Liver (tissue), 9 donors: Measurements from ENCODE around the gene NHERF1. TPM values are rescaled to one million over a fixed set of nuclear protein-coding genes. Genes with fewer than 3 reads are reported as not detected.

Source experiments
- DNase-seq: peaks from one replicate; pipeline ENCODE4 v3.0.0-alpha.2; 2017; ENCODE audit warnings: low spot score
- H3K27ac ChIP-seq, 2 donors: one replicate each; pipeline ENCODE4 v1.7.0; 2013; ENCODE audit warnings: inconsistent platforms in 2 of 2, low read length in 2 of 2, control low read depth in 1 of 2, low read depth in 1 of 2, mild to moderate bottlenecking in 1 of 2
- H3K27me3 ChIP-seq, 4 donors: one replicate each; pipeline versions ENCODE4 v1.6.1 to v1.7.0; 2013; ENCODE audit warnings: low read length in 3 of 4, inconsistent platforms in 1 of 4, mild to moderate bottlenecking in 1 of 4, moderate library complexity in 1 of 4; ENCODE audit not compliant: control insufficient read depth in 4 of 4, insufficient read depth in 4 of 4
- H3K36me3 ChIP-seq, 4 donors: one replicate each; pipeline versions ENCODE4 v1.6.1 to v1.7.0; 2013; ENCODE audit warnings: low read length in 3 of 4, mild to moderate bottlenecking in 3 of 4, low read depth in 1 of 4, moderate library complexity in 1 of 4; ENCODE audit not compliant: control insufficient read depth in 4 of 4, insufficient read depth in 3 of 4
- H3K4me1 ChIP-seq, 4 donors: one replicate each; pipeline versions ENCODE4 v1.6.1 to v1.7.0; 2013; ENCODE audit warnings: low read length in 3 of 4, mild to moderate bottlenecking in 3 of 4, moderate library complexity in 1 of 4; ENCODE audit not compliant: control insufficient read depth in 4 of 4, insufficient read depth in 4 of 4
- H3K4me3 ChIP-seq, 3 donors: one replicate each; pipeline versions ENCODE4 v1.6.1 to v1.7.0; 2013; ENCODE audit warnings: low read length in 3 of 3, control low read depth in 1 of 3, low read depth in 1 of 3, mild to moderate bottlenecking in 1 of 3
- H3K9ac ChIP-seq, 2 donors: one replicate each; pipeline ENCODE4 v1.7.0; 2013; ENCODE audit warnings: low read length in 2 of 2, mild to moderate bottlenecking in 2 of 2, moderate library complexity in 2 of 2, control low read depth in 1 of 2, low read depth in 1 of 2
- H3K9me3 ChIP-seq, 4 donors: one replicate each; pipeline versions ENCODE4 v1.6.1 to v1.7.0; 2013; ENCODE audit warnings: low read length in 3 of 4; ENCODE audit not compliant: control insufficient read depth in 4 of 4
- EGR1 ChIP-seq, 2 donors: IDR thresholded peaks; 2 replicates each; pipeline ENCODE4 v1.6.1; 2016 to 2018; ENCODE audit warnings: antibody characterized with exemption in 2 of 2, low read depth in 2 of 2
- FOXA1 ChIP-seq: IDR thresholded peaks from 2 replicates; pipeline ENCODE4 v1.6.1; 2016; ENCODE audit warnings: antibody characterized with exemption
- FOXA2 ChIP-seq: IDR thresholded peaks from 2 replicates; pipeline ENCODE4 v1.6.1; 2016; ENCODE audit warnings: antibody characterized with exemption
- GABPA ChIP-seq, 2 donors: IDR thresholded peaks in 1 of 2; conservative IDR thresholded peaks in 1 of 2; 2 replicates each; pipeline ENCODE4 v1.6.1; 2016; ENCODE audit warnings: antibody characterized with exemption in 2 of 2, mild to moderate bottlenecking in 1 of 2, moderate library complexity in 1 of 2
- HNF4A ChIP-seq, 2 donors: conservative IDR thresholded peaks; 2 replicates each; pipeline ENCODE4 v1.6.1; 2016; ENCODE audit warnings: antibody characterized with exemption in 2 of 2, mild to moderate bottlenecking in 2 of 2
- HNF4G ChIP-seq: IDR thresholded peaks from 2 replicates; pipeline ENCODE4 v1.6.1; 2016; ENCODE audit warnings: antibody characterized with exemption
- JUND ChIP-seq, 2 donors: IDR thresholded peaks; 2 replicates each; pipeline ENCODE4 v1.6.1; 2016; ENCODE audit warnings: antibody characterized with exemption in 2 of 2
- NR2F2 ChIP-seq: IDR thresholded peaks from 2 replicates; pipeline ENCODE4 v1.6.1; 2016; ENCODE audit warnings: antibody characterized with exemption
- RAD21 ChIP-seq, 2 donors: IDR thresholded peaks; 2 replicates each; pipeline ENCODE4 v1.6.1; 2016; ENCODE audit warnings: antibody characterized with exemption in 2 of 2, mild to moderate bottlenecking in 2 of 2
- RXRA ChIP-seq, 2 donors: IDR thresholded peaks; 2 replicates each; pipeline ENCODE4 v1.6.1; 2017 to 2018; ENCODE audit warnings: antibody characterized with exemption in 2 of 2, mild to moderate bottlenecking in 1 of 2
- SP1 ChIP-seq: IDR thresholded peaks from 2 replicates; pipeline ENCODE4 v1.6.1; 2018; ENCODE audit warnings: antibody characterized with exemption, mild to moderate bottlenecking
- TAF1 ChIP-seq: conservative IDR thresholded peaks from 2 replicates; pipeline ENCODE4 v1.6.1; 2016; ENCODE audit warnings: antibody characterized with exemption, mild to moderate bottlenecking
- YY1 ChIP-seq: IDR thresholded peaks from 2 replicates; pipeline ENCODE4 v1.6.1; 2016; ENCODE audit warnings: antibody characterized with exemption, mild to moderate bottlenecking
- WGBS: extraction: QIAGEN DNeasy Blood & Tissue Kit; methylation state at CpG from one replicate; pipeline ENCODE4 v1.1.7; 2013; 5-methylcytosine and 5-hydroxymethylcytosine counted together
- polyA plus RNA-seq, 2 donors: library from polyadenylated mRNA; stranded (reverse) in 1 of 2; unstranded in 1 of 2; fragments of 200-250 nt in 1 of 2; fragments of >200 nt in 1 of 2; fragmentation: Nextera tagmentation in 1 of 2; extraction: Ambion mirVana in 1 of 2; gene quantifications; one replicate each; pipeline versions ENCODE4 v1.2.1 to v1.2.3, GENCODE V29; 2013 to 2015
- total RNA-seq, 2 donors: library from RNA; depleted of rRNA; stranded (reverse); fragments of >200 nt; gene quantifications; one replicate each; pipeline ENCODE4 v1.2.3, GENCODE V29; 2014
- TF ChIP-seq, protein P1 (sequence below): IDR thresholded peaks from 2 replicates; pipeline ENCODE4 v1.6.1; 2016; ENCODE audit warnings: antibody characterized with exemption
- TF ChIP-seq, protein P2 (sequence below): fragments of 150-350 bp; IDR thresholded peaks from 2 replicates; pipeline ENCODE4 v1.5.1; 2017; ENCODE audit warnings: improper control_type of control experiment, low read depth, low read length; ENCODE audit not compliant: missing input control
- TF ChIP-seq, protein P3 (sequence below): IDR thresholded peaks from 2 replicates; pipeline ENCODE4 v1.6.1; 2016; ENCODE audit warnings: antibody characterized with exemption, mild to moderate bottlenecking
- TF ChIP-seq, protein P4 (sequence below): IDR thresholded peaks from 2 replicates; pipeline ENCODE4 v1.6.1; 2016; ENCODE audit warnings: antibody characterized with exemption
- TF ChIP-seq, protein P5 (sequence below): IDR thresholded peaks from 2 replicates; pipeline ENCODE4 v1.6.1; 2016; ENCODE audit warnings: antibody characterized with exemption
- donor health status: healthy.
- donor health status: healthy.
- donor health status: healthy.
- donor health status: healthy.
- donor health status: healthy.

The NHERF1 gene
- total and polyA plus RNA-seq, 4 donors: 38.1 to 160 (median 94.7) TPM

DNA sequence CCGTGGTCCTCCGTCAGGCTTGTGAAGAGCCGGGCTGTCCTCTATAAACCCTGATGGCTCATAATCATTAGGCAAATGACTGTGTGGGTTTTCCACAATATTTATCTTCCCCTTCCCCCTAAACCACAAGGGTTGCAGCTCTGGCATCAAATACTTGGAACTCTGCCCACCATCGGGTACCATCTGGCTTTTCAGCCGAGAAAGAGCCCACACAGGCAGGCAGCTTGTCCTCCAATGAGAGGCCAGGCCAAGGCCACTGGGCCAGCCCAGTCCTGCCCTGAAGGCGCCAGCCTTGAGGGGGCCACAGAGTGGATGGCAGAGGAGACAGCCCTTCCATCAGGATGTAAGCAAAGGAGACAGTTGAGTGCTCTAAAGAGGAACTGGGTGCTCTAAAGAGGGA, 59.5 kb downstream of the NHERF1 start:
- 83% methylated on average over 6 of the region's 6 CpGs for WGBS
- Histone ChIP-seq H3K4me1 (peaks cover 0 to 3% (median 0%) of the 10 kb centered on the region in 4 donors), H3K9me3 (no peaks in the 10 kb centered on the region), H3K4me3 (no peak overlapping the region), H3K27me3 (no peaks in the 10 kb centered on the region), H3K27ac (no peak overlapping the region), H3K36me3 (peaks cover 0 to 8% (median 0%) of the 10 kb centered on the region in 4 donors), H3K9ac (no peak overlapping the region)
- TF ChIP-seq TAF1 (no peak), HNF4G (no peak), FOXA2 (no peak), YY1 (no peak), RXRA (IDR thresholded peaks at IDR 0.05) (no peak), GABPA (IDR thresholded peaks at IDR 0.05 in 1 of 2, conservative IDR thresholded peaks at IDR 0.05 in 1 of 2) (no peak), NR2F2 (no peak), EGR1 (IDR thresholded peaks at IDR 0.05; ENCODE audit: low read depth in 2 of 2) (no peak), HNF4A (conservative IDR thresholded peaks at IDR 0.05) (no peak), SP1 (no peak), RAD21 (IDR thresholded peaks at IDR 0.05) (no peak), JUND (IDR thresholded peaks at IDR 0.05) (no peak), FOXA1 (no peak)
- TF ChIP-seq, protein P1, sequence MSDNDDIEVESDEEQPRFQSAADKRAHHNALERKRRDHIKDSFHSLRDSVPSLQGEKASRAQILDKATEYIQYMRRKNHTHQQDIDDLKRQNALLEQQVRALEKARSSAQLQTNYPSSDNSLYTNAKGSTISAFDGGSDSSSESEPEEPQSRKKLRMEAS: no peak
- TF ChIP-seq, protein P2, sequence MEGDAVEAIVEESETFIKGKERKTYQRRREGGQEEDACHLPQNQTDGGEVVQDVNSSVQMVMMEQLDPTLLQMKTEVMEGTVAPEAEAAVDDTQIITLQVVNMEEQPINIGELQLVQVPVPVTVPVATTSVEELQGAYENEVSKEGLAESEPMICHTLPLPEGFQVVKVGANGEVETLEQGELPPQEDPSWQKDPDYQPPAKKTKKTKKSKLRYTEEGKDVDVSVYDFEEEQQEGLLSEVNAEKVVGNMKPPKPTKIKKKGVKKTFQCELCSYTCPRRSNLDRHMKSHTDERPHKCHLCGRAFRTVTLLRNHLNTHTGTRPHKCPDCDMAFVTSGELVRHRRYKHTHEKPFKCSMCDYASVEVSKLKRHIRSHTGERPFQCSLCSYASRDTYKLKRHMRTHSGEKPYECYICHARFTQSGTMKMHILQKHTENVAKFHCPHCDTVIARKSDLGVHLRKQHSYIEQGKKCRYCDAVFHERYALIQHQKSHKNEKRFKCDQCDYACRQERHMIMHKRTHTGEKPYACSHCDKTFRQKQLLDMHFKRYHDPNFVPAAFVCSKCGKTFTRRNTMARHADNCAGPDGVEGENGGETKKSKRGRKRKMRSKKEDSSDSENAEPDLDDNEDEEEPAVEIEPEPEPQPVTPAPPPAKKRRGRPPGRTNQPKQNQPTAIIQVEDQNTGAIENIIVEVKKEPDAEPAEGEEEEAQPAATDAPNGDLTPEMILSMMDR: no peak
- TF ChIP-seq, protein P3, sequence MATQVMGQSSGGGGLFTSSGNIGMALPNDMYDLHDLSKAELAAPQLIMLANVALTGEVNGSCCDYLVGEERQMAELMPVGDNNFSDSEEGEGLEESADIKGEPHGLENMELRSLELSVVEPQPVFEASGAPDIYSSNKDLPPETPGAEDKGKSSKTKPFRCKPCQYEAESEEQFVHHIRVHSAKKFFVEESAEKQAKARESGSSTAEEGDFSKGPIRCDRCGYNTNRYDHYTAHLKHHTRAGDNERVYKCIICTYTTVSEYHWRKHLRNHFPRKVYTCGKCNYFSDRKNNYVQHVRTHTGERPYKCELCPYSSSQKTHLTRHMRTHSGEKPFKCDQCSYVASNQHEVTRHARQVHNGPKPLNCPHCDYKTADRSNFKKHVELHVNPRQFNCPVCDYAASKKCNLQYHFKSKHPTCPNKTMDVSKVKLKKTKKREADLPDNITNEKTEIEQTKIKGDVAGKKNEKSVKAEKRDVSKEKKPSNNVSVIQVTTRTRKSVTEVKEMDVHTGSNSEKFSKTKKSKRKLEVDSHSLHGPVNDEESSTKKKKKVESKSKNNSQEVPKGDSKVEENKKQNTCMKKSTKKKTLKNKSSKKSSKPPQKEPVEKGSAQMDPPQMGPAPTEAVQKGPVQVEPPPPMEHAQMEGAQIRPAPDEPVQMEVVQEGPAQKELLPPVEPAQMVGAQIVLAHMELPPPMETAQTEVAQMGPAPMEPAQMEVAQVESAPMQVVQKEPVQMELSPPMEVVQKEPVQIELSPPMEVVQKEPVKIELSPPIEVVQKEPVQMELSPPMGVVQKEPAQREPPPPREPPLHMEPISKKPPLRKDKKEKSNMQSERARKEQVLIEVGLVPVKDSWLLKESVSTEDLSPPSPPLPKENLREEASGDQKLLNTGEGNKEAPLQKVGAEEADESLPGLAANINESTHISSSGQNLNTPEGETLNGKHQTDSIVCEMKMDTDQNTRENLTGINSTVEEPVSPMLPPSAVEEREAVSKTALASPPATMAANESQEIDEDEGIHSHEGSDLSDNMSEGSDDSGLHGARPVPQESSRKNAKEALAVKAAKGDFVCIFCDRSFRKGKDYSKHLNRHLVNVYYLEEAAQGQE: no peak
- TF ChIP-seq, protein P4, sequence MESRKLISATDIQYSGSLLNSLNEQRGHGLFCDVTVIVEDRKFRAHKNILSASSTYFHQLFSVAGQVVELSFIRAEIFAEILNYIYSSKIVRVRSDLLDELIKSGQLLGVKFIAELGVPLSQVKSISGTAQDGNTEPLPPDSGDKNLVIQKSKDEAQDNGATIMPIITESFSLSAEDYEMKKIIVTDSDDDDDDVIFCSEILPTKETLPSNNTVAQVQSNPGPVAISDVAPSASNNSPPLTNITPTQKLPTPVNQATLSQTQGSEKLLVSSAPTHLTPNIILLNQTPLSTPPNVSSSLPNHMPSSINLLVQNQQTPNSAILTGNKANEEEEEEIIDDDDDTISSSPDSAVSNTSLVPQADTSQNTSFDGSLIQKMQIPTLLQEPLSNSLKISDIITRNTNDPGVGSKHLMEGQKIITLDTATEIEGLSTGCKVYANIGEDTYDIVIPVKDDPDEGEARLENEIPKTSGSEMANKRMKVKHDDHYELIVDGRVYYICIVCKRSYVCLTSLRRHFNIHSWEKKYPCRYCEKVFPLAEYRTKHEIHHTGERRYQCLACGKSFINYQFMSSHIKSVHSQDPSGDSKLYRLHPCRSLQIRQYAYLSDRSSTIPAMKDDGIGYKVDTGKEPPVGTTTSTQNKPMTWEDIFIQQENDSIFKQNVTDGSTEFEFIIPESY: no peak
- TF ChIP-seq, protein P5, sequence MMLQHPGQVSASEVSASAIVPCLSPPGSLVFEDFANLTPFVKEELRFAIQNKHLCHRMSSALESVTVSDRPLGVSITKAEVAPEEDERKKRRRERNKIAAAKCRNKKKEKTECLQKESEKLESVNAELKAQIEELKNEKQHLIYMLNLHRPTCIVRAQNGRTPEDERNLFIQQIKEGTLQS: no peak
- no peak for DNase-seq
